ENCODE data around the gene PSMB3. TPM values are rescaled to one million over a fixed set of nuclear protein-coding genes. Genes with fewer than 3 reads are reported as not detected.

PSMB3 gene
- total and polyA plus RNA-seq, 9 of the 15 experiments (the other 6 are each of a cell fraction or from before 2014, with no cell fraction given) = 460 to 2,775 (median 574) TPM

GRCh38 chr17:38733282-38733981 lies 19.1 kb upstream of the PSMB3 start (continued):
- TF ChIP-seq, protein P1, sequence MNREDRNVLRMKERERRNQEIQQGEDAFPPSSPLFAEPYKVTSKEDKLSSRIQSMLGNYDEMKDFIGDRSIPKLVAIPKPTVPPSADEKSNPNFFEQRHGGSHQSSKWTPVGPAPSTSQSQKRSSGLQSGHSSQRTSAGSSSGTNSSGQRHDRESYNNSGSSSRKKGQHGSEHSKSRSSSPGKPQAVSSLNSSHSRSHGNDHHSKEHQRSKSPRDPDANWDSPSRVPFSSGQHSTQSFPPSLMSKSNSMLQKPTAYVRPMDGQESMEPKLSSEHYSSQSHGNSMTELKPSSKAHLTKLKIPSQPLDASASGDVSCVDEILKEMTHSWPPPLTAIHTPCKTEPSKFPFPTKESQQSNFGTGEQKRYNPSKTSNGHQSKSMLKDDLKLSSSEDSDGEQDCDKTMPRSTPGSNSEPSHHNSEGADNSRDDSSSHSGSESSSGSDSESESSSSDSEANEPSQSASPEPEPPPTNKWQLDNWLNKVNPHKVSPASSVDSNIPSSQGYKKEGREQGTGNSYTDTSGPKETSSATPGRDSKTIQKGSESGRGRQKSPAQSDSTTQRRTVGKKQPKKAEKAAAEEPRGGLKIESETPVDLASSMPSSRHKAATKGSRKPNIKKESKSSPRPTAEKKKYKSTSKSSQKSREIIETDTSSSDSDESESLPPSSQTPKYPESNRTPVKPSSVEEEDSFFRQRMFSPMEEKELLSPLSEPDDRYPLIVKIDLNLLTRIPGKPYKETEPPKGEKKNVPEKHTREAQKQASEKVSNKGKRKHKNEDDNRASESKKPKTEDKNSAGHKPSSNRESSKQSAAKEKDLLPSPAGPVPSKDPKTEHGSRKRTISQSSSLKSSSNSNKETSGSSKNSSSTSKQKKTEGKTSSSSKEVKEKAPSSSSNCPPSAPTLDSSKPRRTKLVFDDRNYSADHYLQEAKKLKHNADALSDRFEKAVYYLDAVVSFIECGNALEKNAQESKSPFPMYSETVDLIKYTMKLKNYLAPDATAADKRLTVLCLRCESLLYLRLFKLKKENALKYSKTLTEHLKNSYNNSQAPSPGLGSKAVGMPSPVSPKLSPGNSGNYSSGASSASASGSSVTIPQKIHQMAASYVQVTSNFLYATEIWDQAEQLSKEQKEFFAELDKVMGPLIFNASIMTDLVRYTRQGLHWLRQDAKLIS (CRISPR knock-in tag; IDR thresholded peaks at IDR 0.05) = no peak
- TF ChIP-seq ASH1L (IDR thresholded peaks at IDR 0.05; ENCODE audit: borderline replicate concordance, low read depth, partially characterized antibody) (no peak), POLR2A (conservative IDR thresholded peaks at IDR 0.05) (0 out of 2 replicates have a peak, but pooled peaks have one; percentile 4), ZNF644 (tag; IDR thresholded peaks at IDR 0.05; ENCODE audit: low read depth) (no peak), ZNF23 (CRISPR knock-in tag; IDR thresholded peaks at IDR 0.05) (no peak), ZSCAN29 (IDR thresholded peaks at IDR 0.05) (no peak), HES1 (IDR thresholded peaks at IDR 0.05; ENCODE audit: low read depth) (no peak), MBD1 (CRISPR knock-in tag; IDR thresholded peaks at IDR 0.05) (no peak), E2F4 (CRISPR knock-in tag; IDR thresholded peaks at IDR 0.05; ENCODE audit: low read depth) (no peak), CTBP1 (IDR thresholded peaks at IDR 0.05; ENCODE audit: borderline replicate concordance) (no peak), ZNF778 (CRISPR knock-in tag; IDR thresholded peaks at IDR 0.05) (no peak), CHD1 (IDR thresholded peaks at IDR 0.05; ENCODE audit: low read length) (no peak), HSF4 (CRISPR knock-in tag; IDR thresholded peaks at IDR 0.05; ENCODE audit: borderline replicate concordance) (no peak)

All from K562 (cell line).